Mesothelial cell of epicardium (in vitro differentiated cells): ENCODE measurements around the gene TPM2. TPM values are rescaled to one million over a fixed set of nuclear protein-coding genes. Genes with fewer than 3 reads are reported as not detected.

Experiments used
- DNase-seq, 2 experiments: peaks; one replicate each; pipeline ENCODE4 v3.0.0; 2021; ENCODE audit warnings: low spot score in 2 of 2; ENCODE audit not compliant: unreplicated experiment in 2 of 2
- H3K27ac Mint-ChIP-seq: 2 replicates; pipeline ENCODE4 v1.8.0; 2021; ENCODE audit warnings: mixed read lengths
- H3K27me3 Mint-ChIP-seq: 2 replicates; pipeline ENCODE4 v1.8.0; 2021; ENCODE audit warnings: low read depth, mixed read lengths
- H3K36me3 Mint-ChIP-seq: 2 replicates; pipeline ENCODE4 v1.8.0; 2021; ENCODE audit warnings: mixed read lengths
- H3K4me1 Mint-ChIP-seq: 2 replicates; pipeline ENCODE4 v1.8.0; 2021; ENCODE audit warnings: mixed read lengths
- H3K4me3 Mint-ChIP-seq: 2 replicates; pipeline ENCODE4 v1.8.0; 2021; ENCODE audit warnings: mild to moderate bottlenecking, moderate library complexity, mixed read lengths
- H3K9me3 Mint-ChIP-seq: 2 replicates; pipeline ENCODE4 v1.8.0; 2021; ENCODE audit warnings: mixed read lengths
- total RNA-seq: library from RNA; stranded (reverse); gene quantifications from 3 replicates; pipeline ENCODE4 v1.2.1, GENCODE V29; 2021
- TF ChIP-seq, protein P1 (sequence below): fragments of 200-600 bp; sonication (generic); IDR thresholded peaks from one replicate; pipeline ENCODE4 v1.5.0; 2021; ENCODE audit warnings: antibody characterized with exemption; ENCODE audit not compliant: unreplicated experiment

Gene TPM2
- total RNA-seq, 1 donor from 2014 or later: 291 TPM

DNA sequence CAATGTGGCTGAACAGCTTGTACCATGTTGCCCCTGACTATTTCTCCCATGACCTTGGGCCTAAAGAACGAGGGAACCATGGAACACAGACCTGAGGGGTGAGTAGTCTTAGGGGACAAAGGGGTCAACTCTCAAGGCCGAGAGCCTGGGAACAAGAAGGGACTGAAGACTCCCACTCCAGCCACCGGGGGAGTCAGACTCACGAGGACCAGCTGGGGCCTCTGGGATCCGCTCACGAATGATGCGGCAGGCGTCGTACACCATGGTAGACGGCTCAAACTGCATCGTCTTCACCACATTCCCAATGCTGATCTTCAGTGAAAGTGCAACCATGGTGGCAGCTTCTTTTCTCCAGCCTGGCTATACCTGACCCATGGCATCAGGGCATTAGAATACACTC is 35.6 kb upstream of the TPM2 start:
- H3K36me3 Mint-ChIP-seq: peaks cover 30% of the 10 kb centered on the region
- H3K9me3 Mint-ChIP-seq: no peaks in the 10 kb centered on the region
- no peaks in the 10 kb centered on the region for H3K27me3 Mint-ChIP-seq
- no peak for DNase-seq
- H3K4me3 Mint-ChIP-seq: no peak overlapping the region
- H3K4me1 Mint-ChIP-seq: no peaks in the 10 kb centered on the region
- H3K27ac Mint-ChIP-seq: no peak overlapping the region
- TF ChIP-seq, protein P1, sequence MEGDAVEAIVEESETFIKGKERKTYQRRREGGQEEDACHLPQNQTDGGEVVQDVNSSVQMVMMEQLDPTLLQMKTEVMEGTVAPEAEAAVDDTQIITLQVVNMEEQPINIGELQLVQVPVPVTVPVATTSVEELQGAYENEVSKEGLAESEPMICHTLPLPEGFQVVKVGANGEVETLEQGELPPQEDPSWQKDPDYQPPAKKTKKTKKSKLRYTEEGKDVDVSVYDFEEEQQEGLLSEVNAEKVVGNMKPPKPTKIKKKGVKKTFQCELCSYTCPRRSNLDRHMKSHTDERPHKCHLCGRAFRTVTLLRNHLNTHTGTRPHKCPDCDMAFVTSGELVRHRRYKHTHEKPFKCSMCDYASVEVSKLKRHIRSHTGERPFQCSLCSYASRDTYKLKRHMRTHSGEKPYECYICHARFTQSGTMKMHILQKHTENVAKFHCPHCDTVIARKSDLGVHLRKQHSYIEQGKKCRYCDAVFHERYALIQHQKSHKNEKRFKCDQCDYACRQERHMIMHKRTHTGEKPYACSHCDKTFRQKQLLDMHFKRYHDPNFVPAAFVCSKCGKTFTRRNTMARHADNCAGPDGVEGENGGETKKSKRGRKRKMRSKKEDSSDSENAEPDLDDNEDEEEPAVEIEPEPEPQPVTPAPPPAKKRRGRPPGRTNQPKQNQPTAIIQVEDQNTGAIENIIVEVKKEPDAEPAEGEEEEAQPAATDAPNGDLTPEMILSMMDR: no peak

DNA sequence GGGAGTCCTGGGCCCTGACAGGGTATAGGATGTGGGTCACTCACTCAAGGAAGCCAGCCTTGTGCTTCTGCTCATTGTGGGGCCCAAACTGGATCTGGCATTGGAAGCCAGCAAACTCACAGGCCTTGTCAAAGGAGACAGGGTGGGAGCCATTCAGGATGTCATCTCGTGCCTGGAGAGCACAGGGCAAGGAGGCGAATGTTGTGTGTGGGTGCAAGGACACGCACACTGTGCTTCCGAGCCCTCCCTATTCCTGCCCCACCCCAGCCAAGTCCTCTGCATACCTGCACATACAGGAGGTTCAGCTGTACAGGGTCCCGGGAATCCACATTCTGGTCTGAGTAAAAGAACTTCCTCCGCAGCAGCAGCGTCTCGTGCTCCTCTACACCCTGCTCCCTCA is 34.2 kb upstream of the TPM2 start:
- H3K9me3 Mint-ChIP-seq: no peaks in the 10 kb centered on the region
- DNase-seq: no peak
- TF ChIP-seq, protein P1: no peak
- H3K36me3 Mint-ChIP-seq: peaks cover 40% of the 10 kb centered on the region
- H3K4me1 Mint-ChIP-seq: no peaks in the 10 kb centered on the region
- H3K27ac Mint-ChIP-seq: no peak overlapping the region
- no peaks in the 10 kb centered on the region for H3K27me3 Mint-ChIP-seq
- no peak overlapping the region for H3K4me3 Mint-ChIP-seq

DNA sequence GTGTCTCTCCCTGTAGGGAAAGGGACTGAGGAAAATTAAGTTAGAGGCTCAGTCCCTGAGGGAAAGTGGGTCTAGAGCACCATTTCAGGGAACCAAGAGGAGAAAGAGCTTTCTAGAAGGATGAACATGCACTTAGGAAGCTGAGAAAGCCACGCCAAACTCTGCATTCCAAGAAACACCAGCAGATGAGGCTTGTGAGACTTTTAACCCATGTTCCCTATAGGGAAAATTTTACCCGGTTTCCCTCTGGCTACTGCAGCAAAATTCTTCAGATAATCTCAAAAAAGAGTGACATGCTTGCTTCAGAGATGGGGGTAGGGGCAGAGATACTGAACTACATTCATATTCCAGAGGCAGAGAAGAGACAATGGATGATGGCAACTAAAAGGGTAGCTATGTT is 33.7 kb upstream of the TPM2 start:
- Mint-ChIP-seq H3K36me3 (peaks cover 42% of the 10 kb centered on the region), H3K27ac (no peak overlapping the region), H3K4me1 (no peaks in the 10 kb centered on the region), H3K9me3 (no peaks in the 10 kb centered on the region), H3K4me3 (no peak overlapping the region), H3K27me3 (no peaks in the 10 kb centered on the region)
- TF ChIP-seq, protein P1: no peak
- no peak for DNase-seq

DNA sequence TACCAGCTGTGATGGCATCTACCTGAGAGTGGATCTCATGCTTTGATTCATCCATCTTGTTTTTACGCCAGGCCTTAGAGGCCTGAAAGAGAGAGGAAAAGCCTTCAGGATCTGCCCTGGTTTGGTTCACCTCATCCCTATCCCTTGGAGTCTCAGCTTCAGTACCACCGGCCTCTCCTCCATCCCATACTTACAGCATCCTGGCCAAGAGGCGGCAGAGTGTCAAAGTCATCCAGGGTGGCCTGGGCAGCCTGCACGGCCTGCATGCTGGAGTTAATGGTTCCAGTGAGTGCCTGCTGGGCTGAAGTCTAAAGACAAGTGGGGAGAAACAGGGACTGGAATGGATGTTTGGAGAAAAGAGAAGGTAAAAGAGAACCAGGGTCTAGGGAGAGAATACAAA is 29.8 kb upstream of the TPM2 start:
- no peak overlapping the region for H3K27ac Mint-ChIP-seq
- peaks cover 62% of the 10 kb centered on the region for H3K36me3 Mint-ChIP-seq
- no peaks in the 10 kb centered on the region for H3K27me3 Mint-ChIP-seq
- no peaks in the 10 kb centered on the region for H3K9me3 Mint-ChIP-seq
- H3K4me1 Mint-ChIP-seq: no peaks in the 10 kb centered on the region
- H3K4me3 Mint-ChIP-seq: no peak overlapping the region
- TF ChIP-seq, protein P1: no peak
- DNase-seq: no peak

DNA sequence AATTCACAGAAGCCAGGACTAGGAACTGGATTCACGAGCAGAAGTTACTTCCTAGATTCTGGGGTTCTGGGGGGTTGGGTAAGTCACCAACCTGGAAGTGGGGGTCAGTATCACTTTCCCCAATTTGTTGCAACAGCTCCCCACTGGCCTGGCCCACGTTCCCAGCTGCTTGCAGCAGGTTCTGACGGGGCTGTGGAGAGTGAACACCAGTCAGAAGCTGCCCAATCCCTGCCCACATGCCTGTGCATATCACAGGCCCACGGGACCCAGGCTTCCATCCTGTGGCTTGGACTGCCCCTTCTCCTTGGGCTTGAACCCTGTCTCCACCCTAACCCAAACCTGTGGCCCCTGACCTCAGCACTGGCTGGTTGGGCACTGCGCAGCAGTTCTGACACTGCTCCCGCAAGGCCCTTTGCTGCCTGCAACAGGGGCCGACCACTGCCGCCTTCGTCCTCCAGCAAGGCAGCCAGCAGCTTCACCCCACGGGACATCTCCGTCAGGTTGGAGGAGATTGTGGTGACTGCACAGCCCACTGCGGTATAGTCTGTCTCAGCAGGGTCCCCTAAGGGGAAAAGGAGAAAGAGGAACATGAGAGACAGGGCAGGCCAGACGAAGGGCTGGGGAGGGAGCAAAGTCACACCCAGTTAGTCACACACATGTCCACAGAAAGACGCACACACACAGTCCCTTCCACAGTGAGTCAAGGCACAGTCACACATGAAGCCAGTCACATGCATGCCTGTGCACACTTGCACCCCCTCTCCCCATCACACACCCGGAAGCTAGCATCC is 29.2 kb upstream of the TPM2 start:
- H3K27me3 Mint-ChIP-seq: no peaks in the 10 kb centered on the region
- no peaks in the 10 kb centered on the region for H3K9me3 Mint-ChIP-seq
- H3K27ac Mint-ChIP-seq: no peak overlapping the region
- DNase-seq: no peak
- no peak overlapping the region for H3K4me3 Mint-ChIP-seq
- H3K36me3 Mint-ChIP-seq: peaks cover 60% of the 10 kb centered on the region
- no peaks in the 10 kb centered on the region for H3K4me1 Mint-ChIP-seq
- TF ChIP-seq, protein P1: no peak
